GM23248 (cell line): ENCODE results near the gene IL1RAPL2. TPM values are rescaled to one million over a fixed set of nuclear protein-coding genes. Genes with fewer than 3 reads are reported as not detected.

Experiments
- DNase-seq: peaks from one replicate; pipeline ENCODE4 v3.0.0-alpha.2; 2015
- H2AFZ ChIP-seq: fragments of 200-600 bp; sonication (generic); 2 replicates; pipeline ENCODE4 v1.6.1; 2016; ENCODE audit warnings: antibody characterized with exemption
- H3F3A ChIP-seq: fragments of 200-600 bp; sonication (generic); 2 replicates; pipeline ENCODE4 v1.6.1; 2016; ENCODE audit warnings: mild to moderate bottlenecking, antibody characterized with exemption, mixed run types; ENCODE audit not compliant: insufficient read depth
- H3K27ac ChIP-seq: fragments of 200-600 bp; sonication (generic); 2 replicates; pipeline ENCODE4 v1.5.1; 2016; ENCODE audit warnings: mild to moderate bottlenecking
- H3K27me3 ChIP-seq: fragments of 200-600 bp; sonication (generic); replicated peaks from 2 replicates; pipeline ENCODE4 v1.6.1; 2016; ENCODE audit warnings: mild to moderate bottlenecking; ENCODE audit not compliant: insufficient read depth
- H3K36me3 ChIP-seq: fragments of 200-600 bp; sonication (generic); 2 replicates; pipeline ENCODE4 v1.6.1; 2016; ENCODE audit warnings: low read depth, mild to moderate bottlenecking
- H3K4me1 ChIP-seq: fragments of 200-600 bp; sonication (generic); 2 replicates; pipeline ENCODE4 v1.6.1; 2016; ENCODE audit warnings: mild to moderate bottlenecking; ENCODE audit not compliant: insufficient read depth
- H3K4me2 ChIP-seq: fragments of 200-600 bp; sonication (generic); one replicate; pipeline ENCODE4 v1.6.1; 2016; ENCODE audit warnings: mild to moderate bottlenecking; ENCODE audit not compliant: unreplicated experiment
- H3K4me3 ChIP-seq: fragments of 200-600 bp; sonication (generic); 2 replicates; pipeline ENCODE4 v1.5.1; 2016; ENCODE audit warnings: mild to moderate bottlenecking
- H3K79me2 ChIP-seq: fragments of 200-600 bp; sonication (generic); 2 replicates; pipeline ENCODE4 v1.6.1; 2016; ENCODE audit warnings: mild to moderate bottlenecking; ENCODE audit not compliant: insufficient read depth
- H3K9ac ChIP-seq: fragments of 200-600 bp; sonication (generic); 2 replicates; pipeline ENCODE4 v1.6.1; 2016; ENCODE audit warnings: mild to moderate bottlenecking
- H3K9me2 ChIP-seq: fragments of 200-600 bp; sonication (generic); 2 replicates; pipeline ENCODE4 v1.6.1; 2016; ENCODE audit warnings: mixed run types, mild to moderate bottlenecking, moderate library complexity; ENCODE audit not compliant: insufficient read depth
- H3K9me3 ChIP-seq: fragments of 200-600 bp; sonication (generic); one replicate; pipeline ENCODE4 v1.6.1; 2017; ENCODE audit warnings: low read depth
- H4K20me1 ChIP-seq: fragments of 200-600 bp; sonication (generic); 2 replicates; pipeline ENCODE4 v1.6.0; 2016; ENCODE audit not compliant: insufficient read depth
- EZH2 ChIP-seq: fragments of 200-600 bp; sonication (generic); IDR thresholded peaks from 2 replicates; pipeline ENCODE4 v1.6.1; 2018; ENCODE audit warnings: antibody characterized with exemption, mild to moderate bottlenecking; ENCODE audit not compliant: insufficient read depth, poor library complexity, severe bottlenecking
- EZH2phosphoT487 ChIP-seq: fragments of 200-600 bp; sonication (generic); IDR thresholded peaks from 2 replicates; pipeline ENCODE4 v1.6.1; 2018; ENCODE audit warnings: antibody characterized with exemption, moderate library complexity, mild to moderate bottlenecking, low read depth; ENCODE audit not compliant: insufficient read depth
- WGBS, 2 experiments: methylation state at CpG; one replicate each; pipeline ENCODE4 v1.1.6; 2015 to 2017; ENCODE audit warnings: low lambda C conversion rate in 2 of 2, low coverage in 1 of 2; ENCODE audit errors: missing lambda C conversion rate in 2 of 2; 5-methylcytosine and 5-hydroxymethylcytosine counted together
- in situ Hi-C: fragments of 300-500 bp; cut with MboI; formaldehyde crosslinking; loops from 2 replicates; pipeline ENCODE4 v1.15.0; 2020
- polyA plus RNA-seq: library from polyadenylated mRNA; unstranded; fragments of >200 nt; fragmentation: Nextera tagmentation; extraction: Ambion mirVana; gene quantifications from 2 replicates; pipeline ENCODE4 v1.2.1, GENCODE V29; 2016
- total RNA-seq: library from RNA; depleted of rRNA; stranded (reverse); fragments of >200 nt; shearing (Covaris generic); gene quantifications from 2 replicates; pipeline ENCODE4 v1.2.3, GENCODE V29; 2014

Gene IL1RAPL2
- total and polyA plus RNA-seq, 2 experiments from 2014 or later = not detected

DNA sequence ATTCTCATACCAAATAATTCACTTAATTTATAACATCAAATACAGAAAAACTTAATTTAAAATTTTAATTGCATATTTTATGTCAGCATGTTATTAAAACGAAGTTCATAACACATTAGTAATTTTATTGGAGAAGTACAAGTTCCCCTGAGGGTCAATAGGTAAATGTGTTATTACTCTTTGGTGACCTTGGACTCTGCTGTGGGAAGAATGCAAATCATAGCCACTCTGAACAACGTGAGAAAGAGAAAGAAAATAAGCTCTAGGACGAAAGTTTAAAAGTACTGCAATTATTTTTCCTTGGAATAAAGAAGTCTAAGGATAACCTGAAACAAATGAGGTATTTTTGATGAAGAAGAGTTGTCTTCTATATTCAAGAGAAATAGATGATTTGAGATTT, 115.2 kb downstream of the IL1RAPL2 start:
- H2AFZ ChIP-seq = no peak overlapping the region
- H3K4me3 ChIP-seq = no peak overlapping the region
- no peaks in the 10 kb centered on the region for H3K36me3 ChIP-seq
- no peak overlapping the region for H3K27ac ChIP-seq
- H4K20me1 ChIP-seq = no peaks in the 10 kb centered on the region
- in situ Hi-C loops = no loop called here
- no peak overlapping the region for H3K4me2 ChIP-seq
- no peaks in the 10 kb centered on the region for H3K4me1 ChIP-seq
- DNase-seq = no peak
- no peaks in the 10 kb centered on the region for H3K9me3 ChIP-seq
- no peaks in the 10 kb centered on the region for H3K27me3 ChIP-seq
- H3F3A ChIP-seq = no peaks in the 10 kb centered on the region
- no peak overlapping the region for H3K9ac ChIP-seq
- WGBS, 2 experiments = 0% methylated on average over 3 of the region's 3 CpGs
- no peaks in the 10 kb centered on the region for H3K9me2 ChIP-seq
- no peaks in the 10 kb centered on the region for H3K79me2 ChIP-seq
- TF ChIP-seq EZH2phosphoT487 (no peak), EZH2 (no peak)

DNA sequence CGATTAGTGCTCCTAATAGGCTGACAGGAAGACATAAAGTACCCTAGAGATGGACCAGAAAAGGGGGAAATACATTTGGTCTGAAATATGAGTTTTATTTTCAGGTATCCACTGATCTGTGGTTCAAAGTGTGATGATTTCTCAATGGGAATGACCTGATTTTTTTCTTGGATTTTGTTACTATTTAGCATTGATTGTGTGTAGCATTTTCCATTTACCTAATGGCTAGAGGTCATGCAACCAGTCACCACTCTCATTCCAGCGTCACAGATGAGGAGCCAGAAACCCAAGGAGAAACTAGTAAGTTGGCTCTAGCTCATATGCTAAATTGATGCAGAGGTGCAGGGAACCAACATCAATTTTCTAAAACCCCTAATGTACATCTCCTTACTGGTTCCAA, 118.1 kb downstream of the IL1RAPL2 start:
- H3K27ac ChIP-seq = no peak overlapping the region
- H3F3A ChIP-seq = no peaks in the 10 kb centered on the region
- 12 to 18% methylated on average over 2 of the region's 2 CpGs for WGBS, 2 experiments
- H3K36me3 ChIP-seq = no peaks in the 10 kb centered on the region
- DNase-seq = no peak
- H3K27me3 ChIP-seq = no peaks in the 10 kb centered on the region
- H3K9me3 ChIP-seq = no peaks in the 10 kb centered on the region
- no peak overlapping the region for H2AFZ ChIP-seq
- no peak overlapping the region for H3K4me2 ChIP-seq
- no peaks in the 10 kb centered on the region for H3K4me1 ChIP-seq
- TF ChIP-seq EZH2phosphoT487 (no peak), EZH2 (no peak)
- in situ Hi-C loops = no loop called here
- no peaks in the 10 kb centered on the region for H3K79me2 ChIP-seq
- no peak overlapping the region for H3K9ac ChIP-seq
- H4K20me1 ChIP-seq = no peaks in the 10 kb centered on the region
- no peak overlapping the region for H3K4me3 ChIP-seq
- no peaks in the 10 kb centered on the region for H3K9me2 ChIP-seq

DNA sequence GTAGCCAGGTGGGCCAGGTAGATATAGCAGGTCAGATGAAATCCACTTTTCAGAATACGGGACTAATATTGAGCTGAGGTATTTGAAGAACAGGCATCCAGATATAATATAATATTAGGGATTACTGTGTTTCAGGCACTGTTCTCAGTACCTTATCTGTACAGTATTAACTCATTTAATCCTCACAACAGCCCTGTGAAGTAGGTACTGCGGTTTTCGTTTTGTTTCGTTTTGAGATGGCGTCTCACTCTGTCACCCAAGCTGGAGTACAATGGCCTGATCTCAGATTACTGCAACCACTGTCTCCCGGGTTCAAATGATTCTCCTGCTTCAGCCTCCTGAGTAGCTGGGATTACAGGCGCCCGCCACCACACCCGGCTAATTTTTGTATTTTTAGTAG, 129.6 kb downstream of the IL1RAPL2 start:
- Histone ChIP-seq H4K20me1 (no peaks in the 10 kb centered on the region), H3K36me3 (no peaks in the 10 kb centered on the region), H2AFZ (no peak overlapping the region), H3K4me3 (no peak overlapping the region), H3K4me2 (no peak overlapping the region), H3K79me2 (no peaks in the 10 kb centered on the region), H3K27me3 (no peaks in the 10 kb centered on the region), H3K9me3 (no peaks in the 10 kb centered on the region), H3K9ac (no peak overlapping the region), H3K27ac (no peak overlapping the region), H3F3A (no peaks in the 10 kb centered on the region), H3K4me1 (no peaks in the 10 kb centered on the region), H3K9me2 (no peaks in the 10 kb centered on the region)
- TF ChIP-seq EZH2 = no peak
- in situ Hi-C loops = no loop called here
- 51 to 61% methylated on average over 9 of the region's 9 CpGs for WGBS, 2 experiments
- DNase-seq = no peak

DNA sequence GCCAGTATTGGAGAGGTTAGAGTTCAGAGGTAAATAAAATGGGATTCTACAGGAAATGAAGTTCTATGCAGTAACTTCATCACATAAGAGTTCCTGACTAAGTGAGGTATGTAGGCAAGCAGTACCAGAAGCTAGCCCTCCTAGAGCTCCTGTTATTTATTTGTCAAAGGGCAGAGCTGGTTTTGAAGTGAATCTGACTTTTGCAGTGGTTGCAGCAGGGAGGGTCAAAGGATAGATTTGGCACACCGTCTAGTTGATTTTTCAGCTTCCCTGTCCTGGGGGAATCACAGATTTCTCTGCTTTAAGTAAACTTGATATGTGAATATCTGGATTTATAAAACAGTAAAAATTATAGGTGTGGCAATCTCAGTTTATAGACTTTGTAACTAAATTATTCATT, 130.7 kb downstream of the IL1RAPL2 start:
- Histone ChIP-seq H3K9me2 (no peaks in the 10 kb centered on the region), H3K27ac (no peak overlapping the region), H3K4me2 (no peak overlapping the region), H3K9me3 (no peaks in the 10 kb centered on the region), H4K20me1 (no peaks in the 10 kb centered on the region), H2AFZ (no peak overlapping the region), H3K27me3 (no peaks in the 10 kb centered on the region), H3K9ac (no peak overlapping the region), H3K4me1 (no peaks in the 10 kb centered on the region), H3K4me3 (no peak overlapping the region), H3F3A (no peaks in the 10 kb centered on the region), H3K36me3 (no peaks in the 10 kb centered on the region), H3K79me2 (no peaks in the 10 kb centered on the region)
- no peak for DNase-seq
- WGBS, 2 experiments = 0% methylated on average over 1 of the region's 1 CpG
- in situ Hi-C loops = no loop called here
- TF ChIP-seq EZH2phosphoT487 = no peak
- TF ChIP-seq EZH2 = no peak

DNA sequence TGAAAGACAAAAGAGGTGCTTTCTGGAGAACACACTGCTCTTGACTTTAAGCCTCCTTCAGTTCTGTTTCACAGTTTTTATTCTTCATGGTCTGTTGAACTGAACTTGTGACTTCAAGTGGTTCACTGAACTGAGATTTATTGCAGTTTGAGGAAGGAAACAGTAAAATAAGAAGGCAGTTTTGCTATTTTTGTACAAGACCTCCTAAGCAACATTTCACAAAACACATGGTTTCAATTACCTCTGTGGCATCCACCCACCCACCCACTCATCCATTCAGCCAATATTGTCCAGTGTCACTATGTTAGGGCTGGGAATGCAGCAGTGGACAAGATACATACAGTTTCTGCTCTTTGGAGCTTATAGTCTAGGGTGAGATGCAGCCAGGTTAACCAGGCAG, 131.3 kb downstream of the IL1RAPL2 start:
- in situ Hi-C loops = no loop called here
- no peaks in the 10 kb centered on the region for H3F3A ChIP-seq
- TF ChIP-seq EZH2 (no peak), EZH2phosphoT487 (no peak)

More for the DNA sequence above, 131.3 kb downstream of the IL1RAPL2 start:
- Histone ChIP-seq H3K27me3 (no peaks in the 10 kb centered on the region), H3K79me2 (no peaks in the 10 kb centered on the region), H3K27ac (no peak overlapping the region), H2AFZ (no peak overlapping the region), H3K4me1 (no peaks in the 10 kb centered on the region), H3K36me3 (no peaks in the 10 kb centered on the region), H3K9me2 (no peaks in the 10 kb centered on the region), H3K9me3 (no peaks in the 10 kb centered on the region), H3K9ac (no peak overlapping the region), H4K20me1 (no peaks in the 10 kb centered on the region), H3K4me2 (no peak overlapping the region), H3K4me3 (no peak overlapping the region)
- no peak for DNase-seq
